Activated T-cell treated with anti-CD3 and anti-CD28 coated beads, Interleukin-2, amount 50 U/mL, for 4 hours (primary cell): ENCODE results near the gene COBL. TPM values are rescaled to one million over a fixed set of nuclear protein-coding genes. Genes with fewer than 3 reads are reported as not detected.

ENCODE experiments used
- ATAC-seq, 2 donors: fragments of 200-7000 bp; cut with Tn5 transposase; one replicate each; pipeline ENCODE4 v1.10.0; 2021
- DNase-seq: peaks from one replicate; pipeline ENCODE4 v3.0.0-alpha.2; 2020
- H3K27me3 Mint-ChIP-seq: one replicate; pipeline ENCODE4 v1.8.0; 2021; ENCODE audit warnings: low read depth, mixed read lengths
- H3K36me3 Mint-ChIP-seq: one replicate; pipeline ENCODE4 v1.8.0; 2022; ENCODE audit warnings: mixed read lengths; ENCODE audit not compliant: insufficient read depth
- H3K4me1 Mint-ChIP-seq: one replicate; pipeline ENCODE4 v1.8.0; 2021; ENCODE audit warnings: low read depth, mixed read lengths
- H3K4me3 Mint-ChIP-seq: one replicate; pipeline ENCODE4 v1.8.0; 2021; ENCODE audit warnings: mild to moderate bottlenecking, moderate library complexity, mixed read lengths
- H3K9me3 Mint-ChIP-seq: one replicate; pipeline ENCODE4 v1.8.0; 2021; ENCODE audit warnings: mixed read lengths
- total RNA-seq, 3 donors: library from RNA; stranded (reverse); gene quantifications; one replicate each; pipeline ENCODE4 v1.2.1, GENCODE V29; 2021

COBL gene
- total RNA-seq, 3 donors from 2014 or later: 0.03 TPM; not detected in 2

- no peak overlapping the region for H3K4me3 Mint-ChIP-seq
- no peak for DNase-seq
- H3K9me3 Mint-ChIP-seq: no peaks in the 10 kb centered on the region
- no peak for ATAC-seq
- no peaks in the 10 kb centered on the region for H3K27me3 Mint-ChIP-seq
- H3K4me1 Mint-ChIP-seq: no peaks in the 10 kb centered on the region
- H3K36me3 Mint-ChIP-seq: no peaks in the 10 kb centered on the region
These were observed 15.6 kb downstream of the COBL start for GRCh38 chr7:51300762-51301674.

GRCh38 chr7:51299391-51300133 lies 17.0 kb downstream of the COBL start:
- Mint-ChIP-seq H3K4me1 (no peaks in the 10 kb centered on the region), H3K36me3 (no peaks in the 10 kb centered on the region), H3K27me3 (no peaks in the 10 kb centered on the region), H3K9me3 (no peaks in the 10 kb centered on the region), H3K4me3 (no peak overlapping the region)
- ATAC-seq: no peak
- no peak for DNase-seq

- Mint-ChIP-seq H3K4me3 (no peak overlapping the region), H3K36me3 (no peaks in the 10 kb centered on the region), H3K4me1 (no peaks in the 10 kb centered on the region), H3K9me3 (no peaks in the 10 kb centered on the region), H3K27me3 (no peaks in the 10 kb centered on the region)
- ATAC-seq (no peak), DNase-seq (no peak)
These were observed 17.7 kb downstream of the COBL start for GRCh38 chr7:51298912-51299311.

- Mint-ChIP-seq H3K4me1 (no peaks in the 10 kb centered on the region), H3K36me3 (no peaks in the 10 kb centered on the region), H3K9me3 (no peaks in the 10 kb centered on the region), H3K4me3 (no peak overlapping the region), H3K27me3 (no peaks in the 10 kb centered on the region)
- DNase-seq (no peak), ATAC-seq (no peak)
These were observed 18.6 kb downstream of the COBL start for GRCh38 chr7:51297986-51298385.

DNA sequence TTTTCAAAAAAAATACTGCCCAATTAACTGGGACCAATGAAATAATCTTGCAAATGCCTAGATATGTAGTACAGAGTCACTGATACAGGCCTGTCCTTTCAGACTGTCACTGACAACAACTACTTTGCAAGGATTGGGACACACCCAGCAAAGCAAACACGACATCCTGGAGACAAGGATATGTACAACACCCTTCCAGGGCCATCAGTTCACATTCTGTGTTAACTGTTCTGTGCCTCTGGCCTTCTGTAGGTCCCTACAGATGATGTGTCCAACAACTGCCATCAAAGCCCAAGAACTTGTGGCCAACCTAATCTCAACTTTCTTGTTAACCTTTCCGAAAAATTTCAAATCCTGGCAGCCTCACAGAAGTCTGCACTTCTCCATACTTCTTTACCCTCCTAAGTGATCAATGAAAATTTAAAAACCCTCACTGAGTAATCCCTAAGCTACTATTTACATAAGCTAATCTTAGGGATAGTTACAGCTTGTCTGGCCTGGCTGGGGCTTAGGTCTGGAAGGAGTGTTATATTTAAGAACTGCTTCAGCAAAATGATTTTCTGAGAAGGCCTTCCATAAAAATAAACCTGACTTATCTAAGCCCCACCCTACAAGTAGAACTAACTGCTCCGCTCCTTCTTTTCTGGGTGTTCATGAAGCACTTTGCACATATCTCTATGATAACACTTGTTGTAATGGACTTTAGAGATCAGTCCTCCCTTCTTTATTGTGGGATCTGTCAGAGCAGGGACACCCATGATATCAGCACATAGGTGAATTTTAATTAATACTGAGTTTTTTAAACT lies 21.0 kb downstream of the COBL start:
- no peaks in the 10 kb centered on the region for H3K36me3 Mint-ChIP-seq
- H3K4me1 Mint-ChIP-seq: no peaks in the 10 kb centered on the region
- no peak for ATAC-seq
- H3K27me3 Mint-ChIP-seq: no peaks in the 10 kb centered on the region
- H3K9me3 Mint-ChIP-seq: no peaks in the 10 kb centered on the region
- DNase-seq: no peak
- H3K4me3 Mint-ChIP-seq: no peak overlapping the region

DNA sequence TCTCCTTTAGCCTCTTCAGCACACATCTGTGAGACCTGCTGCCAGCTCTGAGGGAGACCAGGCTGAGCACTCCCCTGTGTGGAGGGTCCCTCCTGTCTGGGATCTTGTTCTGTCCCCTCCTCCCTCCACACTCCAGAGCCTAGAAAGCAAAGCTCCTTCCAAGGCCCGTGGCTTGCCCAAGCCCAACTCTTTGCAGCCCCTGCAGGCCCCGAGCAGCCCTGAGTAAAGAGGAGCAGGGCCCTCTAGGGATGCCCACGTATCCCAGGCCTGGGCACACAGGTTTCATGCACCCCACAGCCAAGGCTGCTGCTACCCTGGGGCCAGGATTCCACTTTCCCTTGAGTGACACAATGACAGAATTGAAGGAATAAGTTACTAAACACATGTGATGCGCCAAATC lies 24.0 kb downstream of the COBL start:
- ATAC-seq: no peak
- H3K4me3 Mint-ChIP-seq: no peak overlapping the region
- no peaks in the 10 kb centered on the region for H3K36me3 Mint-ChIP-seq
- no peaks in the 10 kb centered on the region for H3K27me3 Mint-ChIP-seq
- no peak for DNase-seq
- no peaks in the 10 kb centered on the region for H3K9me3 Mint-ChIP-seq
- no peaks in the 10 kb centered on the region for H3K4me1 Mint-ChIP-seq

DNA sequence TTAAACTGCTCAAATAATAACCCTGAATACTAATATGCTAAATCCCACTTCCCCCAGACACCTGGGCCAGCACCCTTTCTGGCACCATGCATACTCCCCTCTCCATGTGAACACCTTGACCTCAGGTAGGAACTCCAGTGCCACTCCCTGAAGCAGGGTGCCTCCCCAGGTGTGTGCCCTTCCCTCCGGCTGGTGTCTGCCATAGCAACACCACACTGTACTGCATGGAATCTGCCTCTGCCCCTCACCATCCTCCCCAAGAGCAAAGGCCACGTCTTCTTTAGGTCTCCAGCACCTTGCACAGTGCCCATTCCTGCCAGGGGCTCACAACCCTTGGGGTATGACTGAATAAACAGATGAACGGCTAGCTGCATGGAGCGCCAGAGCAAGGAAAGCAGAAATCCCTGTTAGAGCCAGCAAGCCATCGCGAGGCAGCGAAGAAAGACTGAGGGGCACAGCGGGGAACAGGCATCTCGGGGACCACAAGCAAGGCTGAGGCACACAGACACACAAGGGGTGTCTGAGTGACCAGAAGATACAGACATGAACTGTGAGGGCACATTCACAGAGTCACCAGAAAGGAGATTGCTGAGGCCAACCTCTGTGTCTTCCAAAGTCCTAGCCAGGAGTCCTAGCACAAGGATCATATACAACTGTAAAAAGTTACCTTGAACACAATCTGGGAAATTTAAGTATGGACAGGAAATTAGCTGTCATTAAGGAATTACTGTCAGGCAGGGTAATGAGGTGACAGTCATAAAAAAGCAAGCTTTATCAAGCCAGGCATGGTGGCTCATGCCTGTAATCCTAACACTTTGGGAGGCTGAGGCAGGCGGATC lies 25.7 kb downstream of the COBL start:
- DNase-seq (no peak), ATAC-seq (no peak)
- Mint-ChIP-seq H3K9me3 (no peaks in the 10 kb centered on the region), H3K4me3 (no peak overlapping the region), H3K4me1 (no peaks in the 10 kb centered on the region), H3K36me3 (no peaks in the 10 kb centered on the region), H3K27me3 (no peaks in the 10 kb centered on the region)

DNA sequence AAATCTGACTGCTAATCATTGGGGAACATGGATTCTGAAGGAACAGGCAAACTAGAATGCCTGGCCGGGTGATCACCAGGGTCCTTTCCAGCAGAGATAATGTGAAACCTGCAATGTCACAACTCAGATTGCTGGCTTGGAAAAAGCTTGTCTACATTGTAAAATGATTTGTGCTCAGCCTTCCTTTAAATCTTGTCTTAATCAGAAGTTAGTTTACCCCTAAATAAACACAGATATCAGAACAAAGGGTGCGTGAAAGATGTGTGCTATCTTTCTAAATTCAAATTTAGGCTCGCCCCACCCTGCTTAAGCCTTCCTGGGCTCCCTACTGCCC lies 26.3 kb downstream of the COBL start:
- Mint-ChIP-seq H3K4me3 (no peak overlapping the region), H3K27me3 (no peaks in the 10 kb centered on the region), H3K36me3 (no peaks in the 10 kb centered on the region), H3K4me1 (no peaks in the 10 kb centered on the region), H3K9me3 (no peaks in the 10 kb centered on the region)
- ATAC-seq (no peak), DNase-seq (no peak)

DNA sequence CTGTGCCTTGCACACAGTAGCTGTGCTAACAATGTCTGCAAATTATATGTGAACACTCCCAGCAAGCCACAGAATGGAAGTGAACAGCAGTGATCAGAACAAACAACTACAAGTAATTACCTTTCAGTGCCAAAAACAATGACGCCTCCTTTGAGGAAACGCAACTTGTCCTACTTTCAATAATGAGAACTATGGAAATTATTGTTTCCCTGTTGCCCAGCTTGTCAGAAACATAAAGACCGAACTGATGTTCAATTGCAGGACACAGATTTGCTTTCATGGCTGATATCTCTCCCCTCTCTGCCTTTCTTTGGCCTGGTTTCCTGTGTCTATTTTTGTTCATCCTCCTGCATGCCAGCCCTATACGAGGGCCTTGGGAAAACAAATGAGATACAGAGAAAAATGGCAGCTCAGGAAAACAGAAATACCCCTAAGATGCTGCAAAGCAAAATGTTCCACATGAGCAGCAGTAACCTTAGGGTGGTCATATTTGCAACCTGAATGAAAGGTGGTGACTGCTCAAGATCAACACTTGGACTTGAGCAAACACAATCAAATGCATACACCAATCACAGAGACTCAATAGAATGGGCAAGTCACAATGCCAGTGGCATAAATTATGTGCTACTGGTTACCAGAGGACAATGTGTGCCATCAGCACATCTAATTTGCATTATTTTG lies 26.8 kb downstream of the COBL start:
- Mint-ChIP-seq H3K4me1 (no peaks in the 10 kb centered on the region), H3K4me3 (no peak overlapping the region), H3K27me3 (no peaks in the 10 kb centered on the region), H3K36me3 (no peaks in the 10 kb centered on the region), H3K9me3 (no peaks in the 10 kb centered on the region)
- no peak for DNase-seq
- no peak for ATAC-seq

DNA sequence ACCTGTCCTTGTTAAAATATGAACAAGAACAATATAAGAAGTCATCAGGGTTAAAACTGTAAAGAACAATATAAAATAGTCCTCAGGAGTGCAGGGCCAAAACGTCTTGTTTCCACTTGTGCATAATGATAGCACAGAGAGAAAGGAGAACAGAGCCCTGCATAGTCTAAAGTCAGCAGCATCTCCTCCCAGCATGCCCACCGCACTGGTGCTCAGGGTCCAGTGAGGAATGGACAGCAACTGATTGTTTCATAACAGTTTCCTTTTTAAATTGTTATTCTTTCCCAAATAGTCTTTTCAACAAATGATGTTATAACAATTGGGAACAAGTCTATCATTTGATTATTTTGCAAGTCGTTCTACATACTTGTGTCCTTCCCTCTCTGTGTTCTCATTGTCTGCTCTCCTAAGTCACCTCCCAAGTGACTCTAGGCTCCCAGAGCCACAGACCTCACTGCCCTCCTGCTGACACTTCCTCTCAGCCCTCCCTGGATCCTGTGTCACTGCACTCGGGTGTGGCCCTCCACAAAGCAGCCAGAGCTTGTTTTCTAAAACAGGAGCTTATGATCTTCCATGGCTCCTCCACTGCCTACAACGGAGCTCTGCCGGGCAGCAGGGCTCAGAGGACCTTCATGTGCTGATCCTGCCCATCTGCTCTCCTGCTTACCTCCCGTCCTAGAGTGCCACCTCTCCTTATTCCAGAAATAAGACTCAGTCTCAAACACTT lies 27.6 kb downstream of the COBL start:
- Mint-ChIP-seq H3K9me3 (no peaks in the 10 kb centered on the region), H3K27me3 (no peaks in the 10 kb centered on the region), H3K4me1 (no peaks in the 10 kb centered on the region), H3K4me3 (no peak overlapping the region), H3K36me3 (no peaks in the 10 kb centered on the region)
- ATAC-seq (no peak), DNase-seq (no peak)

- H3K36me3 Mint-ChIP-seq: no peaks in the 10 kb centered on the region
- ATAC-seq (no peak), DNase-seq (no peak)
- no peaks in the 10 kb centered on the region for H3K4me1 Mint-ChIP-seq
- no peak overlapping the region for H3K4me3 Mint-ChIP-seq
- H3K27me3 Mint-ChIP-seq: peaks cover 4% of the 10 kb centered on the region
- H3K9me3 Mint-ChIP-seq: peaks cover 11% of the 10 kb centered on the region
These were observed 30.2 kb downstream of the COBL start for GRCh38 chr7:51286401-51286800.

GRCh38 chr7:51280156-51280555 lies 36.5 kb downstream of the COBL start:
- no peaks in the 10 kb centered on the region for H3K4me1 Mint-ChIP-seq
- H3K9me3 Mint-ChIP-seq: peaks cover 11% of the 10 kb centered on the region
- peaks cover 5% of the 10 kb centered on the region for H3K27me3 Mint-ChIP-seq
- DNase-seq (no peak), ATAC-seq (no peak)
- H3K4me3 Mint-ChIP-seq: no peak overlapping the region
- no peaks in the 10 kb centered on the region for H3K36me3 Mint-ChIP-seq
